ENCODE measurements around the gene CAPS. TPM values are rescaled to one million over a fixed set of nuclear protein-coding genes. Genes with fewer than 3 reads are reported as not detected.

The CAPS gene
- total RNA-seq, 4 donors from 2014 or later, result 1.2 to 2.4 (median 2.0) TPM

DNA sequence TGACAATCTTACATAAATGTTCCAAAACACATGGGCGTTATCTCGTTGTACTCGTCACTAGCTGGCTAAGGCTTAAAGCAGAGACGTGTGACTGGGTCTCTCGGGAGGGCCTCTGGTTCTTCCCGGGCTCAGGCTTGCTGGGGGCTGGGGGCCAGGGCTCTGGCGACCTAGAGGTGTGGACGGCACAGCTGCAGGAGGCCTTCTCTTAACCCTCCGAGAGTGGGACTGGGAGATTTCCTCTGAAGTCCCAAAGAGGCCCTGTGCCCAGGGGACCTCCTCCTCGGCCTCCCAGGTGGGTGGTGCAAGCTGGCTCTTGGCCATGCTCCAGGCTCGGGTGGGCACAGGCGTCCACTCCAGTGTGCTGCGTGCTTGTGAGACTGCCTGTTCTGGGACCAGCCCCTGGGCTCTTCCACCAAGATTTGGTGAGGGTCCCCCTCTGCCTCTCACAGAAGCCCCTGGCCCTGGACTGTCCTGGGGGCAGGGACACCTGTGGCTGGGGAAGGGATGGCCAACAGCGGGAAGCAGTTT lies 2.2 kb downstream of the CAPS start:
- intact Hi-C loops (cut with DNase I; ENCODE audit: low total_unique reads) (no loop called here), in situ Hi-C loops (cut with MboI; ENCODE audit: low sequenced_read_pairs in 4 of 4) (no loop called here)
- H3K4me1 ChIP-seq, result no peaks in the 10 kb centered on the region
- DNase-seq, result no peak
- H3K27me3 ChIP-seq, result no peaks in the 10 kb centered on the region
- H3K27ac ChIP-seq, result no peak overlapping the region
- H3K4me3 ChIP-seq, result no peak overlapping the region
- ATAC-seq, result no peak
- H3K9me3 ChIP-seq, result no peaks in the 10 kb centered on the region
- no peak for TF ChIP-seq POLR2A (IDR thresholded peaks at IDR 0.05)
- TF ChIP-seq, protein P1, sequence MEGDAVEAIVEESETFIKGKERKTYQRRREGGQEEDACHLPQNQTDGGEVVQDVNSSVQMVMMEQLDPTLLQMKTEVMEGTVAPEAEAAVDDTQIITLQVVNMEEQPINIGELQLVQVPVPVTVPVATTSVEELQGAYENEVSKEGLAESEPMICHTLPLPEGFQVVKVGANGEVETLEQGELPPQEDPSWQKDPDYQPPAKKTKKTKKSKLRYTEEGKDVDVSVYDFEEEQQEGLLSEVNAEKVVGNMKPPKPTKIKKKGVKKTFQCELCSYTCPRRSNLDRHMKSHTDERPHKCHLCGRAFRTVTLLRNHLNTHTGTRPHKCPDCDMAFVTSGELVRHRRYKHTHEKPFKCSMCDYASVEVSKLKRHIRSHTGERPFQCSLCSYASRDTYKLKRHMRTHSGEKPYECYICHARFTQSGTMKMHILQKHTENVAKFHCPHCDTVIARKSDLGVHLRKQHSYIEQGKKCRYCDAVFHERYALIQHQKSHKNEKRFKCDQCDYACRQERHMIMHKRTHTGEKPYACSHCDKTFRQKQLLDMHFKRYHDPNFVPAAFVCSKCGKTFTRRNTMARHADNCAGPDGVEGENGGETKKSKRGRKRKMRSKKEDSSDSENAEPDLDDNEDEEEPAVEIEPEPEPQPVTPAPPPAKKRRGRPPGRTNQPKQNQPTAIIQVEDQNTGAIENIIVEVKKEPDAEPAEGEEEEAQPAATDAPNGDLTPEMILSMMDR (IDR thresholded peaks at IDR 0.05 in 4 of 5, conservative IDR thresholded peaks at IDR 0.05 in 1 of 5), result no peak
- H3K36me3 ChIP-seq, result peaks cover 0 to 51% of the 10 kb centered on the region in 2 donors

GRCh38 chr19:5917431-5918107 lies 3.5 kb downstream of the CAPS start:
- intact Hi-C loops (cut with DNase I; ENCODE audit: low total_unique reads), result no loop called here

GRCh38 chr19:5918463-5919079 lies 4.5 kb downstream of the CAPS start:
- TF ChIP-seq POLR2A (IDR thresholded peaks at IDR 0.05), result no peak
- TF ChIP-seq, protein P1 (IDR thresholded peaks at IDR 0.05 in 4 of 5, conservative IDR thresholded peaks at IDR 0.05 in 1 of 5), result no peak
- H3K27ac ChIP-seq, result no peak overlapping the region
- in situ Hi-C loops (cut with MboI; ENCODE audit: low sequenced_read_pairs in 4 of 4), result no loop called here
- no peaks in the 10 kb centered on the region for H3K27me3 ChIP-seq
- no peak overlapping the region for H3K4me3 ChIP-seq
- intact Hi-C loops (cut with DNase I; ENCODE audit: low total_unique reads), result no loop called here
- H3K36me3 ChIP-seq, result peaks cover 0 to 75% of the 10 kb centered on the region in 2 donors
- H3K9me3 ChIP-seq, result no peaks in the 10 kb centered on the region
- ATAC-seq (no peak), DNase-seq (no peak)
- no peaks in the 10 kb centered on the region for H3K4me1 ChIP-seq

More at GRCh38 chr19:5917431-5918107, 3.5 kb downstream of the CAPS start:
- H3K4me1 ChIP-seq, result no peaks in the 10 kb centered on the region
- peaks cover 0 to 65% of the 10 kb centered on the region in 2 donors for H3K36me3 ChIP-seq
- no peak overlapping the region for H3K27ac ChIP-seq
- no peak for DNase-seq
- in situ Hi-C loops (cut with MboI; ENCODE audit: low sequenced_read_pairs in 4 of 4), result no loop called here
- H3K9me3 ChIP-seq, result no peaks in the 10 kb centered on the region
- H3K4me3 ChIP-seq, result no peak overlapping the region
- no peaks in the 10 kb centered on the region for H3K27me3 ChIP-seq
- TF ChIP-seq POLR2A (IDR thresholded peaks at IDR 0.05), result no peak
- TF ChIP-seq, protein P1 (IDR thresholded peaks at IDR 0.05 in 4 of 5, conservative IDR thresholded peaks at IDR 0.05 in 1 of 5), result no peak
- no peak for ATAC-seq

DNA sequence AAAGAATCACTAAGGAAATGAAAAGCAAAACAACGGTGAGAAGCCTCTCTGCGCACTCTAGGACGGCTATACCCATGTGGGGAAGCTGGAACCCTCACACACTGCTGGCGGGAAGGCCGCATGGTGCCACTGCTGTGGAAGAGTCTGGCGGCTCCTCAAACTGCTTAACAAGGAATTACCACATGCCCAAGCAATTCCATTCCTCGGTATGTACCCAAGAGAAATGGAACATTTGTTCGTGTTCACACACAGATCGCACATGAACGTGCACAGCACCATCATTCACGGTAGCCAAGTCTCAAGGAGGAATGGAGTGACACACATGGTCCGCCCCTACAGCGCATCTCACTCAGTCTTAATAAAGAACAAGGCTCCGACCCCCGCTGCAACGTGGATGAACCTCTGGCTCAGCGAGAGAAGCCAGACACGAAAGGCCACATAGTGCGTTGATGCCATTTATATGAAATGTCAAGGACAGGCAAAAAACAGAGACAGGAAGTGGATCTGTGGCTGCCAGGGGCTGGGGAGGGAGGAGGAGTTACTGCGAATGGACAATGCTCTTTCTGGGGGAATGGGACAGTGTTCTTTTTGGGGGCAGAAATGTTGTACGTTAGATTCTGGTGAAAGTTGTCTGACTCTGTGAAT lies 7.6 kb downstream of the CAPS start:
- DNase-seq (no peak), ATAC-seq (no peak)
- H3K36me3 ChIP-seq, result peaks cover 0 to 94% of the 10 kb centered on the region in 2 donors
- H3K4me1 ChIP-seq, result peaks cover 0 to 7% of the 10 kb centered on the region in 2 donors
- no peaks in the 10 kb centered on the region for H3K9me3 ChIP-seq
- no peak overlapping the region for H3K27ac ChIP-seq
- in situ Hi-C loops (cut with MboI; ENCODE audit: low sequenced_read_pairs in 4 of 4), result no loop called here
- H3K4me3 ChIP-seq, result no peak overlapping the region
- no peak for TF ChIP-seq POLR2A (IDR thresholded peaks at IDR 0.05)
- TF ChIP-seq, protein P1 (IDR thresholded peaks at IDR 0.05 in 4 of 5, conservative IDR thresholded peaks at IDR 0.05 in 1 of 5), result no peak
- no peaks in the 10 kb centered on the region for H3K27me3 ChIP-seq
- intact Hi-C loops (cut with DNase I; ENCODE audit: low total_unique reads), result no loop called here
